Measurements from ENCODE around the gene LSMEM2.

DNA sequence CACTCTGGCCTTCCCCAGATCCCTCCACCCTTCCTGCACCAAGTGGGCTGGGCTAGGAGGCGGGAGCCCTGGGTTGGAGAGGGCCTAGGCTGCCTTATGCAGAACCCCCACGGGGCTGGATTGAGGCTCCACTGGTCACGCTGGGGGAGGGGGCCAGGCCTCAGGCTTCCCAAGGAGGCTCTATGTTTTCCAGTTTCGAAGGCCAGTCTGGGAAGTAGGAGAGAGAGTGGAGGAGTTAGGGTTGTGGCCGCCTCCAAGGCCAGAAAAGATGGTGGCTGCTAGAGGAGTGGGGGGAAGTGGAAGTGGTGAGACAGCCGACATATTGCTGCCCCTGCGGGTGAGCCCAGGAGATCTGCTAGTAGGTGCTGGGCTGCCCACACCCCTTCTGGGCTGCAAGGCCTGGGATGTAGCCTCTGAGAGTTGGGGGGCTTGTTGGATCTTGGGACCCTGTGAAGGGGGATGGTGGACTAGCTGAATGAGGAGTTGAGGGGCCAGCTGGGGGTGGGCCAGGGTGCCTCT, 41.7 kb upstream of the LSMEM2 start:
- TF ChIP-seq, protein P1, sequence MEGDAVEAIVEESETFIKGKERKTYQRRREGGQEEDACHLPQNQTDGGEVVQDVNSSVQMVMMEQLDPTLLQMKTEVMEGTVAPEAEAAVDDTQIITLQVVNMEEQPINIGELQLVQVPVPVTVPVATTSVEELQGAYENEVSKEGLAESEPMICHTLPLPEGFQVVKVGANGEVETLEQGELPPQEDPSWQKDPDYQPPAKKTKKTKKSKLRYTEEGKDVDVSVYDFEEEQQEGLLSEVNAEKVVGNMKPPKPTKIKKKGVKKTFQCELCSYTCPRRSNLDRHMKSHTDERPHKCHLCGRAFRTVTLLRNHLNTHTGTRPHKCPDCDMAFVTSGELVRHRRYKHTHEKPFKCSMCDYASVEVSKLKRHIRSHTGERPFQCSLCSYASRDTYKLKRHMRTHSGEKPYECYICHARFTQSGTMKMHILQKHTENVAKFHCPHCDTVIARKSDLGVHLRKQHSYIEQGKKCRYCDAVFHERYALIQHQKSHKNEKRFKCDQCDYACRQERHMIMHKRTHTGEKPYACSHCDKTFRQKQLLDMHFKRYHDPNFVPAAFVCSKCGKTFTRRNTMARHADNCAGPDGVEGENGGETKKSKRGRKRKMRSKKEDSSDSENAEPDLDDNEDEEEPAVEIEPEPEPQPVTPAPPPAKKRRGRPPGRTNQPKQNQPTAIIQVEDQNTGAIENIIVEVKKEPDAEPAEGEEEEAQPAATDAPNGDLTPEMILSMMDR (IDR thresholded peaks at IDR 0.05), result no peak
- no peak for TF ChIP-seq USF2 (CRISPR knock-in tag; IDR thresholded peaks at IDR 0.05)
- no peak for TF ChIP-seq SMAD3 (CRISPR knock-in tag; IDR thresholded peaks at IDR 0.05; ENCODE audit: borderline replicate concordance)
- TF ChIP-seq IRF1 (CRISPR knock-in tag; IDR thresholded peaks at IDR 0.05), result no peak
- no peak for TF ChIP-seq JUN (CRISPR knock-in tag; IDR thresholded peaks at IDR 0.05)
- TF ChIP-seq ESRRA (CRISPR knock-in tag; IDR thresholded peaks at IDR 0.05; ENCODE audit: borderline replicate concordance), result no peak
- TF ChIP-seq SP1 (CRISPR knock-in tag; conservative IDR thresholded peaks at IDR 0.05), result no peak
- no peak for TF ChIP-seq CREM (CRISPR knock-in tag; IDR thresholded peaks at IDR 0.05)
- no peak for TF ChIP-seq AFF4 (CRISPR knock-in tag; IDR thresholded peaks at IDR 0.05; ENCODE audit: borderline replicate concordance)
- TF ChIP-seq E2F5 (CRISPR knock-in tag; IDR thresholded peaks at IDR 0.05), result no peak

Measured in WTC11 (cell line).